Astrocyte of the cerebellum (primary cell): ENCODE measurements around the gene ADAMTS2.

ENCODE experiments used
- DNase-seq: peaks from one replicate; pipeline ENCODE4 v3.0.0-alpha.2; 2011; ENCODE audit warnings: low read depth
- H3K4me3 ChIP-seq: 2 replicates; pipeline ENCODE4 v1.5.1; 2011; ENCODE audit warnings: mild to moderate bottlenecking, low read depth, low read length, moderate library complexity
- CTCF ChIP-seq: IDR thresholded peaks from 2 replicates; pipeline ENCODE4 v1.5.1; 2012; ENCODE audit warnings: low read length, low read depth, moderate library complexity, mild to moderate bottlenecking; ENCODE audit errors: missing control alignments
- in situ Hi-C: cut with HindIII; loops from 2 replicates; pipeline ENCODE4 v1.10.0; 2017; ENCODE audit warnings: low sequenced_read_pairs

Gene ADAMTS2

GRCh38 chr5:179376701-179377420, 31.6 kb upstream of the ADAMTS2 start:
- TF ChIP-seq CTCF = no peak
- no peak for DNase-seq
- in situ Hi-C loops = no loop called here
- no peak overlapping the region for H3K4me3 ChIP-seq

GRCh38 chr5:179375831-179376365, 30.6 kb upstream of the ADAMTS2 start:
- in situ Hi-C loops = no loop called here
- TF ChIP-seq CTCF = no peak
- DNase-seq = no peak
- no peak overlapping the region for H3K4me3 ChIP-seq

GRCh38 chr5:179375236-179375685, 30.0 kb upstream of the ADAMTS2 start:
- DNase-seq = no peak
- in situ Hi-C loops = no loop called here
- TF ChIP-seq CTCF = no peak
- no peak overlapping the region for H3K4me3 ChIP-seq

GRCh38 chr5:179374506-179375235, 29.4 kb upstream of the ADAMTS2 start:
- no peak overlapping the region for H3K4me3 ChIP-seq
- DNase-seq = no peak
- in situ Hi-C loops = no loop called here
- no peak for TF ChIP-seq CTCF

- TF ChIP-seq CTCF = no peak
- no peak for DNase-seq
- in situ Hi-C loops = no loop called here
- no peak overlapping the region for H3K4me3 ChIP-seq
Observed at GRCh38 chr5:179373961-179374505, 28.8 kb upstream of the ADAMTS2 start.

- no peak for TF ChIP-seq CTCF
- H3K4me3 ChIP-seq = no peak overlapping the region
- in situ Hi-C loops = no loop called here
- no peak for DNase-seq
Observed at GRCh38 chr5:179373101-179373934, 28.1 kb upstream of the ADAMTS2 start.
